HepG2 (cell line): ENCODE measurements around the gene SLC2A11. TPM values are rescaled to one million over a fixed set of nuclear protein-coding genes. Genes with fewer than 3 reads are reported as not detected.

Experiments used
- CHCHD3 ChIP-seq: sonication (generic); formaldehyde crosslinking; IDR thresholded peaks from 2 replicates; pipeline ENCODE4 v1.8.0; 2022; ENCODE audit warnings: mild to moderate bottlenecking, missing genetic modification reagents, moderate library complexity
- CHD2 ChIP-seq: IDR thresholded peaks from 2 replicates; pipeline ENCODE4 v1.6.1; 2011; ENCODE audit warnings: low read depth, low read length, improper control_type of control experiment
- ELF3 ChIP-seq: IDR thresholded peaks from 2 replicates; pipeline ENCODE4 v1.6.1; 2016; ENCODE audit warnings: missing genetic modification reagents, missing compliant biosample characterization
- GATA4 ChIP-seq: sonication (generic); IDR thresholded peaks from 2 replicates; pipeline ENCODE4 v1.6.1; 2016; ENCODE audit warnings: antibody characterized with exemption, low read depth, borderline replicate concordance
- KAT8 ChIP-seq: IDR thresholded peaks from 2 replicates; pipeline ENCODE4 v1.6.1; 2016; ENCODE audit warnings: missing genetic modification reagents, missing compliant biosample characterization
- KDM6A ChIP-seq: IDR thresholded peaks from 2 replicates; pipeline ENCODE4 v1.6.1; 2016; ENCODE audit warnings: low read depth
- NR2F2 ChIP-seq: IDR thresholded peaks from 2 replicates; pipeline ENCODE4 v1.6.1; 2012; ENCODE audit warnings: low read depth, inconsistent platforms, borderline replicate concordance
- PPARG ChIP-seq: conservative IDR thresholded peaks from 2 replicates; pipeline ENCODE4 v1.6.1; 2016; ENCODE audit warnings: missing biosample characterization, missing genetic modification reagents
- RARG ChIP-seq: sonication (generic); formaldehyde crosslinking; IDR thresholded peaks from 2 replicates; pipeline ENCODE4 v1.4.0; 2020; ENCODE audit warnings: low read depth, mild to moderate bottlenecking, missing genetic modification reagents
- RXRA ChIP-seq: sonication (generic); formaldehyde crosslinking; IDR thresholded peaks from 2 replicates; pipeline ENCODE4 v1.5.1; 2020; ENCODE audit warnings: missing genetic modification reagents
- TMF1 ChIP-seq: sonication (generic); formaldehyde crosslinking; IDR thresholded peaks from 2 replicates; pipeline ENCODE4 v1.8.1; 2022; ENCODE audit warnings: low read depth, missing genetic modification reagents
- U2AF1 ChIP-seq: fragments of 200-400 bp; formaldehyde crosslinking; optimal IDR thresholded peaks from 2 replicates; pipeline ENCODE3; 2017; ENCODE audit warnings: mild to moderate bottlenecking, low read depth, low read length
- ZKSCAN5 ChIP-seq: sonication (generic); formaldehyde crosslinking; IDR thresholded peaks from 2 replicates; pipeline ENCODE4 v1.5.1; 2020; ENCODE audit warnings: mild to moderate bottlenecking, missing genetic modification reagents
- ZNF276 ChIP-seq: sonication (generic); formaldehyde crosslinking; IDR thresholded peaks from 2 replicates; pipeline ENCODE4 v1.4.0; 2020; ENCODE audit warnings: mild to moderate bottlenecking, low read depth, missing genetic modification reagents
- ZNF431 ChIP-seq: sonication (generic); formaldehyde crosslinking; IDR thresholded peaks from 2 replicates; pipeline ENCODE4 v1.9.0; 2022; ENCODE audit warnings: missing genetic modification reagents, low read depth, mild to moderate bottlenecking, borderline replicate concordance
- ZNF484 ChIP-seq: sonication (generic); formaldehyde crosslinking; IDR thresholded peaks from 2 replicates; pipeline ENCODE4 v1.5.1; 2020; ENCODE audit warnings: mild to moderate bottlenecking, low read depth, missing genetic modification reagents, borderline replicate concordance
- ZNF512 ChIP-seq: sonication (generic); formaldehyde crosslinking; IDR thresholded peaks from 2 replicates; pipeline ENCODE4 v1.4.0; 2020; ENCODE audit warnings: mild to moderate bottlenecking, missing genetic modification reagents
- polyA plus RNA-seq, 8 experiments: library from polyadenylated mRNA; depleted of rRNA in 3 of 8; stranded (reverse) in 7 of 8; unstranded in 1 of 8; fragments of >200 nt; fragmentation: Illumina TruSeq in 4 of 8; extraction: Trizol in 4 of 8; gene quantifications; 2 replicates each; pipeline versions ENCODE4 v1.2.1 to v1.2.3, GENCODE V29; 2011 to 2016; ENCODE audit warnings: low read depth in 4 of 8, missing spikeins in 1 of 8, mixed read lengths in 1 of 8; ENCODE audit not compliant: insufficient read depth in 1 of 8
- total RNA-seq, 5 experiments: library from RNA; depleted of rRNA; stranded (reverse); fragments of >200 nt; fragmentation: Illumina TruSeq; extraction: Trizol; gene quantifications; 2 replicates each; pipeline ENCODE4 v1.2.3, GENCODE V29; 2016; ENCODE audit warnings: low read depth in 1 of 5
- TF ChIP-seq, protein P1 (sequence below): IDR thresholded peaks from 2 replicates; pipeline ENCODE4 v1.6.1; 2016; ENCODE audit warnings: missing compliant biosample characterization, missing genetic modification reagents, borderline replicate concordance
- TF ChIP-seq, protein P2 (sequence below): IDR thresholded peaks from 2 replicates; pipeline ENCODE4 v1.6.1; 2012; ENCODE audit warnings: low read depth, low read length, improper control_type of control experiment
- TF ChIP-seq, protein P3 (sequence below): sonication (generic); formaldehyde crosslinking; IDR thresholded peaks from 2 replicates; pipeline ENCODE4 v1.5.1; 2020; ENCODE audit warnings: missing genetic modification reagents, mild to moderate bottlenecking, borderline replicate concordance

SLC2A11 gene
- total and polyA plus RNA-seq, 2 of the 13 experiments (the other 11 are each of a cell fraction or from before 2014, with no cell fraction given): 15.2 to 15.4 TPM

DNA sequence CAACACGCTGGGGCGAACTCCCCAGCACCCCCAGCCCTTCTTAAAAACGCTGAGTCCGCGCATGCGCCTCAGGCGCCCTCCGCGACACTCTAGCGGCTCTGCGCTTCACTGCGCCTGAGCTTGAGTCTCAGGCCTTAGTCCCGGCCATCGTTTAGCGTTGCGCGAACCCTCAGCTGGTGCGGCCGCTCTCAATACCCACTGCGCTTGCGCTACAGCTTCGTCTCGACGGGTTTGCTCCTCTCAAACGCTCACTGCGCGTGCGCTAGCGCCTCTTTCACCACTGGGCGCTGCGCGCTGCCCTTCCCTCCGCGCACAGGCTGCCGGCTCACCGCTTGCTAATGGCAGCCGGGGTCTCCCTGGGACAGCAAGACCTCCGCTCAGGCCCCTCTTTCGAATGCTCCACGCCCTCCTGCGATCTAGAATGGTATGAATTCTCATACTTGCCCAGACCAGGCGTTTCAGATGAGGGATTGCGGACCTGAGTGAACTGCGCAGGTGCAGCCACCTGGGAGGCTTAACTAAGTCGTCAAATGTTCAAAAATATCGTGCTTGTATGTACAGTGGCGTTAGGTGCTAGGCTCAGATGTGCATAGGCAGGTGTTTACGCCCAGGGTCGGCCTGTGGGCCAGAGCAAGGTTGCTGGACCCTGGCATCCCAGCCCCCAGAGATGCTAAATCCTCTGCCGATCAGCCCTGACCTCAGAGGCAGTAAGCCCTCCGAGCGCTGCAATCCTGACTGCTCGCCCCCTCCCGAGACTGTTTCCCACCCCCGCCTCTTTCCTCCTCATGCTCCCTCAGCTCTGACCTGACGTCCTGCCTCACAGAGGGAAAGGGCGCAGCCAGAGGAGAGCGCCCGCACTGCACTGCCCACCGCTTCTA lies at the start of gene SLC2A11 (continued):
- TF ChIP-seq CHCHD3 (CRISPR knock-in tag): 0 out of 2 replicates have a peak, but pooled peaks have one; percentile 17
- peak; percentile 29; the same call in 1 of the 2 replicates for TF ChIP-seq TMF1 (CRISPR knock-in tag)
- TF ChIP-seq RXRA (CRISPR knock-in tag): peak; percentile 33
- TF ChIP-seq ELF3 (CRISPR knock-in tag): no peak
- TF ChIP-seq KAT8: peak; percentile 35; the same call in 1 of the 2 replicates
- TF ChIP-seq, protein P1, sequence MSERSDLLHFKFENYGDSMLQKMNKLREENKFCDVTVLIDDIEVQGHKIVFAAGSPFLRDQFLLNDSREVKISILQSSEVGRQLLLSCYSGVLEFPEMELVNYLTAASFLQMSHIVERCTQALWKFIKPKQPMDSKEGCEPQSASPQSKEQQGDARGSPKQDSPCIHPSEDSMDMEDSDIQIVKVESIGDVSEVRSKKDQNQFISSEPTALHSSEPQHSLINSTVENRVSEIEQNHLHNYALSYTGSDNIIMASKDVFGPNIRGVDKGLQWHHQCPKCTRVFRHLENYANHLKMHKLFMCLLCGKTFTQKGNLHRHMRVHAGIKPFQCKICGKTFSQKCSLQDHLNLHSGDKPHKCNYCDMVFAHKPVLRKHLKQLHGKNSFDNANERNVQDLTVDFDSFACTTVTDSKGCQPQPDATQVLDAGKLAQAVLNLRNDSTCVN (CRISPR knock-in tag): no peak
- TF ChIP-seq, protein P2, sequence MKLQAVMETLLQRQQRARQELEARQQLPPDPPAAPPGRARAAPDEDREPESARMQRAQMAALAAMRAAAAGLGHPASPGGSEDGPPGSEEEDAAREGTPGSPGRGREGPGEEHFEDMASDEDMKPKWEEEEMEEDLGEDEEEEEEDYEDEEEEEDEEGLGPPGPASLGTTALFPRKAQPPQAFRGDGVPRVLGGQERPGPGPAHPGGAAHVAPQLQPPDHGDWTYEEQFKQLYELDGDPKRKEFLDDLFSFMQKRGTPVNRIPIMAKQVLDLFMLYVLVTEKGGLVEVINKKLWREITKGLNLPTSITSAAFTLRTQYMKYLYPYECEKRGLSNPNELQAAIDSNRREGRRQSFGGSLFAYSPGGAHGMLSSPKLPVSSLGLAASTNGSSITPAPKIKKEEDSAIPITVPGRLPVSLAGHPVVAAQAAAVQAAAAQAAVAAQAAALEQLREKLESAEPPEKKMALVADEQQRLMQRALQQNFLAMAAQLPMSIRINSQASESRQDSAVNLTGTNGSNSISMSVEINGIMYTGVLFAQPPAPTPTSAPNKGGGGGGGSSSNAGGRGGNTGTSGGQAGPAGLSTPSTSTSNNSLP: no peak
- TF ChIP-seq NR2F2: no peak
- TF ChIP-seq CHD2: no peak
- no peak for TF ChIP-seq ZNF512 (CRISPR knock-in tag)
- TF ChIP-seq ZKSCAN5 (CRISPR knock-in tag): no peak
- TF ChIP-seq, protein P3, sequence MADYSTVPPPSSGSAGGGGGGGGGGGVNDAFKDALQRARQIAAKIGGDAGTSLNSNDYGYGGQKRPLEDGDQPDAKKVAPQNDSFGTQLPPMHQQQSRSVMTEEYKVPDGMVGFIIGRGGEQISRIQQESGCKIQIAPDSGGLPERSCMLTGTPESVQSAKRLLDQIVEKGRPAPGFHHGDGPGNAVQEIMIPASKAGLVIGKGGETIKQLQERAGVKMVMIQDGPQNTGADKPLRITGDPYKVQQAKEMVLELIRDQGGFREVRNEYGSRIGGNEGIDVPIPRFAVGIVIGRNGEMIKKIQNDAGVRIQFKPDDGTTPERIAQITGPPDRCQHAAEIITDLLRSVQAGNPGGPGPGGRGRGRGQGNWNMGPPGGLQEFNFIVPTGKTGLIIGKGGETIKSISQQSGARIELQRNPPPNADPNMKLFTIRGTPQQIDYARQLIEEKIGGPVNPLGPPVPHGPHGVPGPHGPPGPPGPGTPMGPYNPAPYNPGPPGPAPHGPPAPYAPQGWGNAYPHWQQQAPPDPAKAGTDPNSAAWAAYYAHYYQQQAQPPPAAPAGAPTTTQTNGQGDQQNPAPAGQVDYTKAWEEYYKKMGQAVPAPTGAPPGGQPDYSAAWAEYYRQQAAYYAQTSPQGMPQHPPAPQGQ (CRISPR knock-in tag): no peak
- TF ChIP-seq GATA4: peak; percentile 69; the same call in 1 of the 2 replicates
- TF ChIP-seq KDM6A (CRISPR knock-in tag): no peak
- TF ChIP-seq RARG: no peak
- TF ChIP-seq PPARG (CRISPR knock-in tag): no peak
- TF ChIP-seq ZNF431 (CRISPR knock-in tag): no peak; the same call in 1 of the 2 replicates
- TF ChIP-seq ZNF484 (CRISPR knock-in tag): no peak
- TF ChIP-seq U2AF1: no peak
- no peak for TF ChIP-seq ZNF276 (CRISPR knock-in tag)
